HEK293 (cell line): ENCODE results near the gene S100A2.

Experiments
- YY1 ChIP-seq: fragments of 450-650 bp; formaldehyde crosslinking; IDR thresholded peaks from 2 replicates; pipeline ENCODE4 v1.5.1; 2018; ENCODE audit warnings: missing biosample characterization, missing genetic modification characterization
- ZNF501 ChIP-seq: fragments of 450-650 bp; formaldehyde crosslinking; IDR thresholded peaks from 2 replicates; pipeline ENCODE4 v1.5.1; 2016; ENCODE audit warnings: missing biosample characterization, missing genetic modification characterization
- TF ChIP-seq, protein P1 (sequence below): fragments of 450-650 bp; formaldehyde crosslinking; IDR thresholded peaks from 2 replicates; pipeline ENCODE4 v1.5.1; 2016; ENCODE audit warnings: missing biosample characterization, missing genetic modification characterization

DNA sequence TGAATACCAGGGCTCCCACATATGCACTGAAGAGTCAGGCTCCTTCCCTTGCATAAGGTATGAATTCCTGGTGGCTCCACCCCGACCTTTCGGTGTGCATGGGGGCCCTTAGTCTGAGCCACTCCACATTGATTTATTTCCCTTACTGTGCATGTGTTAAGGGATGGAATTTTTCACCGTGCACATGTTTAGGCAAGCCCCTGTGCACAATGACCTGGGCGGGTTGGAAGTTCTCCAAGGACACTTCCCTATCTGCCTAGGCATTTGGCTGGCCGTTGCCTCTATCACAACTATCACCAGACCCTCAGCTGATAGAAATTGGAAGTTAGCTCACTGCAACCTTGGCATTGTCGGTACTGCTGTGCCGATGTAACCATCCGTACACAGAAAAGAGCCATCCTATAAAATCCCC lies 39.5 kb downstream of the S100A2 start:
- TF ChIP-seq, protein P1, sequence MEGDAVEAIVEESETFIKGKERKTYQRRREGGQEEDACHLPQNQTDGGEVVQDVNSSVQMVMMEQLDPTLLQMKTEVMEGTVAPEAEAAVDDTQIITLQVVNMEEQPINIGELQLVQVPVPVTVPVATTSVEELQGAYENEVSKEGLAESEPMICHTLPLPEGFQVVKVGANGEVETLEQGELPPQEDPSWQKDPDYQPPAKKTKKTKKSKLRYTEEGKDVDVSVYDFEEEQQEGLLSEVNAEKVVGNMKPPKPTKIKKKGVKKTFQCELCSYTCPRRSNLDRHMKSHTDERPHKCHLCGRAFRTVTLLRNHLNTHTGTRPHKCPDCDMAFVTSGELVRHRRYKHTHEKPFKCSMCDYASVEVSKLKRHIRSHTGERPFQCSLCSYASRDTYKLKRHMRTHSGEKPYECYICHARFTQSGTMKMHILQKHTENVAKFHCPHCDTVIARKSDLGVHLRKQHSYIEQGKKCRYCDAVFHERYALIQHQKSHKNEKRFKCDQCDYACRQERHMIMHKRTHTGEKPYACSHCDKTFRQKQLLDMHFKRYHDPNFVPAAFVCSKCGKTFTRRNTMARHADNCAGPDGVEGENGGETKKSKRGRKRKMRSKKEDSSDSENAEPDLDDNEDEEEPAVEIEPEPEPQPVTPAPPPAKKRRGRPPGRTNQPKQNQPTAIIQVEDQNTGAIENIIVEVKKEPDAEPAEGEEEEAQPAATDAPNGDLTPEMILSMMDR (tag by site-specific recombination) = no peak
- TF ChIP-seq YY1 (tag by site-specific recombination) (no peak), ZNF501 (no peak)
